Astrocyte of the spinal cord (primary cell): Measurements from ENCODE around the gene KNL1.
"Not testable (repeated sequence)": the region's sequence is repeated elsewhere in the genome, so short reads cannot be mapped to it uniquely, and the experiment has no call there.

Experiments
- DNase-seq: peaks from one replicate; pipeline ENCODE4 v3.0.0; 2011; ENCODE audit warnings: low read depth, low spot score
- H3K4me3 ChIP-seq: 2 replicates; pipeline ENCODE4 v1.5.1; 2011; ENCODE audit warnings: low read depth, mild to moderate bottlenecking, low read length, moderate library complexity
- in situ Hi-C: cut with HindIII; loops from 2 replicates; pipeline ENCODE4 v1.10.0; 2017; ENCODE audit warnings: low sequenced_read_pairs
- TF ChIP-seq, protein P1 (sequence below): IDR thresholded peaks from 2 replicates; pipeline ENCODE4 v1.5.1; 2012; ENCODE audit warnings: low read depth, mild to moderate bottlenecking, low read length, inconsistent platforms

The KNL1 gene

DNA sequence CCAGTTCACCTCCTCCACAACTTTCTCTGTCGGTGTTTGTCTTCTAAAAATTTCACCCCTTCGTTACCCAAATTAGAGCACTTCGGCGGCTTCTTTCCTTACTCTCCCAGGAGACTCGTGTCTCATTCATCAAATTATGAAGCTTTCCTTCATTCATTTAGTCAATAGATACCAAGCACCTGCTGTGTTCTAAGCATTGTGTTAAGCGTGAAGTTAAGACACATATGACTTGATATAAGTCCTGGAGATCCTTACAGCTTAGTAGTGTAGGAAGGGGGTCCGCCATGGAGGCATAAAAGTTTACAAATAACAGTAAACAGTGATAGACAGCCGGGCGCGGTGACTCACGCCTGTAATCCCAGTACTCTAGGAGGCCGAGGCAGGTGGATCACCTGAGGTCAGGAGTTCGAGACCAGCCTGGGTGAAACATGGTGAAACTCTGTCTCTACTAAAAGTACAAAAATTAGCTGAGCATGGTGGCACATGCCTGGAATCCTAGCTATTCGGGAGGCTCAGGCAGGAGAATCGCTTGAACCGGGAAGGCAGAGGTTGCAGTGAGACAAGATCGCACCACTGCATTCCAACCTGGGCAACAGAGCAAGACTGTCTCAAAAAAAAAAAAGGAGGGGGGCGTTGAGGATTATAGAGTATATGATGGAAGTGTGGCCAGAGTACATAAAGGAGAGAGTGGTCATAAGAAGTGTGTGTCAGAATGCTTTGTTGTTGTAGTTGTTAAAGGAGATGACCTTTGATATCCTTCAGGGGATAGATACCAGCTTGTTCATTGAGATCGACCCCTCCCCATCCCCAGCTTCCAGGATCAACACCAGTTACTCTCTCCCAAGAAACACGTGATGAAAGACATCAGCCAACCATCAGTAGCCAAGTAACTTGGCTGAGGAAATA lies 28.5 kb upstream of the KNL1 start:
- peak overlapping the region; percentile 85 for H3K4me3 ChIP-seq
- in situ Hi-C loops = no loop called here
- TF ChIP-seq, protein P1, sequence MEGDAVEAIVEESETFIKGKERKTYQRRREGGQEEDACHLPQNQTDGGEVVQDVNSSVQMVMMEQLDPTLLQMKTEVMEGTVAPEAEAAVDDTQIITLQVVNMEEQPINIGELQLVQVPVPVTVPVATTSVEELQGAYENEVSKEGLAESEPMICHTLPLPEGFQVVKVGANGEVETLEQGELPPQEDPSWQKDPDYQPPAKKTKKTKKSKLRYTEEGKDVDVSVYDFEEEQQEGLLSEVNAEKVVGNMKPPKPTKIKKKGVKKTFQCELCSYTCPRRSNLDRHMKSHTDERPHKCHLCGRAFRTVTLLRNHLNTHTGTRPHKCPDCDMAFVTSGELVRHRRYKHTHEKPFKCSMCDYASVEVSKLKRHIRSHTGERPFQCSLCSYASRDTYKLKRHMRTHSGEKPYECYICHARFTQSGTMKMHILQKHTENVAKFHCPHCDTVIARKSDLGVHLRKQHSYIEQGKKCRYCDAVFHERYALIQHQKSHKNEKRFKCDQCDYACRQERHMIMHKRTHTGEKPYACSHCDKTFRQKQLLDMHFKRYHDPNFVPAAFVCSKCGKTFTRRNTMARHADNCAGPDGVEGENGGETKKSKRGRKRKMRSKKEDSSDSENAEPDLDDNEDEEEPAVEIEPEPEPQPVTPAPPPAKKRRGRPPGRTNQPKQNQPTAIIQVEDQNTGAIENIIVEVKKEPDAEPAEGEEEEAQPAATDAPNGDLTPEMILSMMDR = no peak
- no peak for DNase-seq

DNA sequence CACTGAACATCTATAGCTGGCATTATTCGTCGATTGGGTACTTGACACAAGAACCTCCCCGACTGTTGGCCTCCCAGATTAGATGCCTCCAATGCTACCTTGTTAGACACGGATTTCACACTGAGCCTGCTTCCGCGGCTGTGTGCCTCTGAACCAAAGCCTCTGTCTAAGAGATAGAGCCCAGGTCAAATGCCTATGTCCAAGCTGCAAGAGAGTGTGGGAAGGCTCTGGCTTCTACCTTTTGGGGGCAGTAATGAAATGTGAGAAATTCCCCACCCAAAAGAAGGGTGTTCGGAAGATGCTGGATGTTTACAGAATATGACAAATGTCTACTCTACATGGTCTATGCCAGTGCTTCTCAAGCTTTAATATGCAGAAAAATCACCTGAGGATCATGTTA lies 26.9 kb upstream of the KNL1 start:
- TF ChIP-seq, protein P1 = peak; percentile 13
- in situ Hi-C loops = no loop called here
- no peak for DNase-seq
- no peak overlapping the region for H3K4me3 ChIP-seq

DNA sequence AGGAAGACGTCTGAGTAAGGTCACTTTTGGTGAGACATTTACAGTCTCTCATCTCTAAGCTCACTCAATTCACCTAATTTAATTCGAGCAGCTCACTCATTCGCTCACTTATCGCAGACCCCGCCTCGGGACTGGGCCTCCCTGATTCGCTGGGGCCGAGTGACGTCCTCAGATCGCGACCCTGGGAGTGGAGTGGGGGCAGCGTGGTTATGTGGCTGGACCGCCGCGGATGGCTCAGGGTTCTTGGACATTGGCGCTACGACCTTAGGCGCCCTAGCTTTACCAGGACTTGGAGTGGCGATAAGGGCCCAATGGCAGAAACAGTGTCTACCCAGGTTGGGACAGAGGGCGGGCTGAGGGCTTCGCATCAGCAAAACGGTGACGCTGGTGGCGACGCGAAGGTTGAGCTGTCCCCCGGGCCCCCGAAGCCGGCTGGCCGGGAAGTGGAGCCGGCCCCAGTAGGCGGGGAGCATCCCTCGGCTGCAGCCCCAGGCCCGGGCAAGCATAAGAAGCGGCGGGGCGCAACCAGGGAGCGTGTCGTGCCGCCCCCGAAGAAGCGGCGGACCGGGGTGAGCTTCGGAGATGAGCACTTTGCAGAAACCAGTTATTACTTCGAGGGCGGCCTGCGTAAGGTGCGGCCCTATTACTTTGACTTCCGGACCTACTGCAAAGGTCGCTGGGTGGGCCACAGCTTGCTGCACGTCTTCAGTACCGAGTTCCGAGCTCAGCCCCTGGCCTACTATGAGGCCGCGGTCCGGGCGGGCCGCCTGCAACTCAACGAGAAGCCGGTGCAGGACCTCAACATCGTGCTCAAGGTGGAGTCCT lies 24.7 kb upstream of the KNL1 start, which contains the start of gene RPUSD2:
RPUSD2 (plus strand) TSS at position 171 of the 825 bp plus-strand sequence; CDS start at position 210, 39 bp downstream.
- DNase-seq = peak; percentile 91
- peak within 1 kb of the TSS; percentile 87 for H3K4me3 ChIP-seq
- in situ Hi-C loops = no loop called here
- TF ChIP-seq, protein P1 = no peak

DNA sequence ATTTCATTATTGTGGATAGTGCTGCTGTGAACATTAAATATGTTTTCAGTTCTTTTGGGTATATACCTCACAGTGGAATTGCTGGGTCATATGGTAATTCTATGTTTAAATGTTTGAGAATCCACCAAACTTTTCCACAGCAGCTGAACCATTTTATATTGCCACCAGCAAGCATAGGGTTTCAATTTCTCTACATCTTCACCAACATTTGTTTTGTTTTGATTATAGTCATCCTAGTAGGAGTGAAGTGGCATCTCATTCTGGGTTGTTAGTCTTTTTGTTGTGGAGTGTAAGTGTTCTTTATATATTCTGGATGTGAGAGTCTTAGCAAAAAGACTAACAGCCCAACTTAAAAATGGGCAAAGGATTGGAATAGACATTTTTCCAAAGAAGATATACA lies 18.9 kb upstream of the KNL1 start:
- no peak for DNase-seq
- no peak overlapping the region for H3K4me3 ChIP-seq
- TF ChIP-seq, protein P1 = no peak
- in situ Hi-C loops = no loop called here

DNA sequence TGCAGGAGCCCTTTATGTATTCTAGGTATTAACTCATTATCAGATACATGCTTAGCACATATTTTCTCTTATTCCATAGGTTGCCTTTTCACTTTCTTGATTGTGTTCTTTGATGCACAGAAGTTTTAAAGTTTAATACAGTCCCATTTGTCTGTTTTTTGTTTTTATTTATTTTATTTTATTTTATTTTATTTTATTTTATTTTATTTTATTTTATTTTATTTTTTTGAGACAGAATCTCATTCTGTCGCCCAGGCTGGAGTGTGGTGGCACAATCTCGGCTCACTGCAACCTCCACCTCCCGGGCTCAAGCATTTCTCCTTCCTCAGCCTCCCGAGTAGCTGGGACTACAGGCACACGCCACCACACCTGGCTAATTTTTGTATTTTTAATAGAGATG lies 17.1 kb upstream of the KNL1 start:
- H3K4me3 ChIP-seq, DNase-seq, in situ Hi-C loops: not testable (repeated sequence)

DNA sequence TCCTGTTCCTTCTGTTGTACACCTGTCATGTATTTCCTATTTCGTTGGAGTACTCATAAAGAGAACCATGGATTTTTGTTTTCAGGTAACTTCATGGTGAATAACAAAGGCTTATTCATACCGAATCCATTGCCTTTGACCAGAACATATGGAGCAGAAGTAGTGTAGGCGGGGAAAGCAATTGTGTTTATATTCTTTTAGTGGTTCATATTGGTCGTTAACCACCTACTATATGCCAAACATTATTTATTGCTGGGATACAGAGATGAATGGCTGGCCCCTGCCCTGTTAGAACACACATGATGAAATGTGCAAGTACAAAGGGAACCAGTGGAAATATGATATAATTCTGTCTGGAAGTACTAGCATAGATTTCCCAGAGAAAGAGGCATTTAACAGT lies 15.2 kb upstream of the KNL1 start:
- TF ChIP-seq, protein P1 = no peak
- DNase-seq = no peak
- in situ Hi-C loops = no loop called here

DNA sequence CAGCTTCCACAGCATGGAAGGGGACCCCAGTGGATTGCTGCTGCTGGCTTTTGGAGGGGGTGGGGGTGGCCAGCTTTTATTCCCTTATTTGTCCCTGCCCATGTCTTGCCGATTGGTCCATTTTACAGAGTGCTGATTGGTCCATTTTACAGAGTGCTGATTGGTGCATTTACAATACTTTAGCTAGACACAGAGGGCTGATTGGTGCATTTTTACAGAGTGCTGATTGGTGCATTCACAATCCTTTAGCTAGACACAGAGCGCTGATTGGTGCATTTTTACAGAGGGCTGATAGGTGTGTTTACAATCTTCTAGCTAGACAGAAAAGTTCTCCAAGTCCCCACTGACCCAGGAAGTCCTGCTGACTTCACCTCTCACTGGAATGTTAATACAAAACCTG lies 12.3 kb upstream of the KNL1 start:
- DNase-seq, H3K4me3 ChIP-seq, in situ Hi-C loops: not testable (repeated sequence)

More for the DNA sequence above, 15.2 kb upstream of the KNL1 start:
- H3K4me3 ChIP-seq = no peak overlapping the region
